Cardiac ventricle fibroblast (primary cell): Measurements from ENCODE around the gene EFNA4. TPM values are rescaled to one million over a fixed set of nuclear protein-coding genes. Genes with fewer than 3 reads are reported as not detected.

Source experiments
- total RNA-seq: library from RNA; depleted of rRNA; stranded (reverse); fragments of >200 nt; gene quantifications from 2 replicates; pipeline ENCODE4 v1.2.3, GENCODE V29; 2015

The EFNA4 gene, protein sequence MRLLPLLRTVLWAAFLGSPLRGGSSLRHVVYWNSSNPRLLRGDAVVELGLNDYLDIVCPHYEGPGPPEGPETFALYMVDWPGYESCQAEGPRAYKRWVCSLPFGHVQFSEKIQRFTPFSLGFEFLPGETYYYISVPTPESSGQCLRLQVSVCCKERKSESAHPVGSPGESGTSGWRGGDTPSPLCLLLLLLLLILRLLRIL
- total RNA-seq = 9.6 and 9.8 TPM in 2 replicates

DNA sequence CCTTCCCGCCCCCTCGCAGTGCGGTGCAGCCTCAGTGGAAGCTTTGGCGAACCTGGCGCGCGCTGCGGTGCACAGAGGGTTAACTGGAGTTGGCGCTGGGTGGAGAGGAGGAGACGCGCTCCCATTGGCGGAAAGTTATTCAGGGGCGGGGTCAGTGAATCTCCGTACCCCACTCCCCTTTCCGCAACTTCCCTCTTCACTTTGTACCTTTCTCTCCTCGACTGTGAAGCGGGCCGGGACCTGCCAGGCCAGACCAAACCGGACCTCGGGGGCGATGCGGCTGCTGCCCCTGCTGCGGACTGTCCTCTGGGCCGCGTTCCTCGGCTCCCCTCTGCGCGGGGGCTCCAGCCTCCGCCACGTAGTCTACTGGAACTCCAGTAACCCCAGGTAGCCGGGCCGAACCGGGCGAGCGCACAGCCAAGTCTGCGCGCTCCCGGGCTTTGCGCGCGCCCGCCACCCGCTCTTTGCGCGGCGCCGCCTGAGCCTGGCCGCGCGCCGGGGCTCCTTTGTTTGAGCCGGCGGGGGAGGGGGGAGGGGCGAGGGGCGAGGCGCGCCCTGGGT, at the start of gene EFNA4:
Gene EFNA4, plus strand, starts transcription at position 191 of the 561 bp plus-strand sequence. Its CDS starts 84 bp downstream, at position 275.

DNA sequence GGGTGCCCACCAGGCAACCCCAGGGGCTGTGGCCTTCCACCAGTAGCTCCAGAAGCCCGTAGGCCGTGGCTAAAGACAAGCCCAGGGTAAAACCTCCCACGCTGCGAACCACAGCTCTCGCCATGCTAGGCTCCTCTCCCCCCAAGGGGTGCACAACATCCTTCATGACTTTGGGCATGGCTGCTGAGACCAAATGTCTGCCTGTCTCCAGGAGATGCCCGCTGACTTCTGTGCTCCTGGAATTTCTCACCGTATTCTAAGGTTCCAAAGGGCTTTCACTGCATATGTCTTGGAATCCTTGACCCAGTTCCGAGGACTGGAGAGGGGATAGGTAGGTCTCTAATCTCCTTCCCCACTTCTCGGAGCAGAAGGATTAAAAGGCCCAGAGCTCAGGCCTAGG, 30.0 kb upstream of the EFNA4 start, which contains the start of the genes DCST1 and DCST2:
Gene DCST1, plus strand, starts transcription at position 301 of the 400 bp plus-strand sequence. CDS start 213 bp downstream, outside the sequence.
Gene DCST2, minus strand, starts transcription at position 258 of the 400 bp plus-strand sequence. Its CDS starts 80 bp downstream, at position 178.

DNA sequence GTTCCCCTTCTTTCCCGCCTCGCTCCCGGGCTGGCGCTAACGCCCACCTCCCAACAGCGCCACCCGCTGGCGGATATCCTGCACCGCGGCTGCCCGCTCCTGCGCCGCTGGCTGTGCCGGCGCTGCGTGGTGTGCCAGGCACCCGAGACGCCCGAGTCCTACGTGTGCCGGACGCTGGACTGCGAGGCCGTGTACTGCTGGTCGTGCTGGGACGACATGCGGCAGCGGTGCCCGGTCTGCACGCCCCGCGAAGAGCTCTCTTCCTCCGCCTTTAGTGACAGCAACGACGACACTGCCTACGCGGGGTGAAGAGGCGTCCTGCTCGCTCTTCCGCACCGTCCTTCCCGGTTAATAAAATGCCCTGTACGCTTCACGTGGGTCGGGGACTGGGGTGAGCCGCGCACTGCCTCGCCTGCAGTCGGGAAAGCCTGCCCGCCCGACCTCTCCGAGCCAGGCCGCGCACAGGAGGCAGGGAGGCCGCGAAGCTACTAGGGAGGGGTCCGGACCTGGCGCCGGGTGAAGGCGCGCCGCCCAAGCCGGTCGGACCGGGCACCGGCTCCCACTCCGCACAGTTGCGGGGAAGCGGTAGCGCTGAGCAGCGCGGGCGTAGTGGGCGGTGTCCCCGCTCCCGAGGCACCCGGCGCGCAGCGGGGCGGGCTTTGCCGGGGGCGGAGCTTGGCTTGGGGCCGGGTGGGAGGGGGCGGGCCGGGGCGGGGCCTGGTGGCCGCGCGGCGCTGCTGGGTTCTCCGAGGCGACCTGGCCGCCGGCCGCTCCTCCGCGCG, 12.8 kb upstream of the EFNA4 start, which contains the start of gene ADAM15:
Gene ADAM15, plus strand, starts transcription at position 757 of the 782 bp plus-strand sequence. CDS start 71 bp downstream, outside the sequence.

DNA sequence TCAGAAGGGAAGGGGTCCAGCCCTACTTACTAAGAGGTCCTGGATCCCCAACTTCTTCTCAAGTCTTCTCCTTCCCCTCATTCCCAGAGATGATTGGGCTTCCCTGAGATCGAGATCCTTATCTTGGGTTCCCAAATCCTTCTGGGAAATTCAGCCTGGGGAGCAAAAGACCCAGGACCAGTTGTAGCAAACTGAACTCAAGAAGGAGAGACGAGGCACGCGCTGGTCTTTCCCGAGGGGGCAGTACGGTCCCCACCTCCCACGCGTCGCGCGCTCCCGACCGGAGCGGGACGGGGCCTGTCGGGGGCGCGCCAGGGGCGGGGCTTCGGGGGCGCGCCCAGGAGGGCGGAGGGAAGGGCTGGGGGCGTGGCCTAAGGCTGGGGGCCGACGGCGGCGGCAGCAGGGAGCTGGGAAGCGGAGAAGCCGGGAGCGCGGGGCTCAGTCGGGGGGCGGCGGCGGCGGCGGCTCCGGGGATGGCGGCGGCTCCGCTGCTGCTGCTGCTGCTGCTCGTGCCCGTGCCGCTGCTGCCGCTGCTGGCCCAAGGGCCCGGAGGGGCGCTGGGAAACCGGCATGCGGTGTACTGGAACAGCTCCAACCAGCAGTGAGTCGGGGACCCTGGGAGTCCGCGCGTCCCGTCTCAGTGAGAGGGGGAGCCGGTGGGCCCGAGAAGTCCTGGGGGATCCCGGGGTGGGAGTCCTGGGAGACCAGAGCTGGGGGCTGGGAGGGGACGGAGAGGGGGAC, 15.1 kb downstream of the EFNA4 start, which contains the start of gene EFNA3:
Gene EFNA3, plus strand, starts transcription at position 369 of the 741 bp plus-strand sequence. Its CDS starts 105 bp downstream, at position 474.

Other genes starting within 250 kb of the EFNA4 start
- 0.10 and 0.19 TPM in 2 replicates for gene KCNN3, start 193.5 kb upstream of the EFNA4 start, total RNA-seq
- 12.0 and 12.4 TPM in 2 replicates for gene PMVK, start 127.0 kb upstream of the EFNA4 start, total RNA-seq
- gene PBXIP1, start 107.6 kb upstream of the EFNA4 start, total RNA-seq = 65.3 and 66.9 TPM in 2 replicates
- 13.1 and 14.0 TPM in 2 replicates for gene PYGO2, start 102.0 kb upstream of the EFNA4 start, total RNA-seq
- 255 and 277 TPM in 2 replicates for gene SHC1, start 93.0 kb upstream of the EFNA4 start, total RNA-seq
- gene CKS1B, start 89.1 kb upstream of the EFNA4 start, total RNA-seq = 24.4 and 27.5 TPM in 2 replicates
- 10.0 and 13.7 TPM in 2 replicates for gene FLAD1, start 80.4 kb upstream of the EFNA4 start, total RNA-seq
- gene LENEP, start 70.2 kb upstream of the EFNA4 start, total RNA-seq = not detected in 2 replicates
- gene ZBTB7B, start 60.9 kb upstream of the EFNA4 start, total RNA-seq = 16.1 and 19.1 TPM in 2 replicates
- 0.06 TPM in 1 of 2 replicates, not detected in the other for gene DCST2, start 30.0 kb upstream of the EFNA4 start, total RNA-seq
- not detected in 2 replicates for gene DCST1, start 29.9 kb upstream of the EFNA4 start, total RNA-seq
- 45.5 and 52.4 TPM in 2 replicates for gene ADAM15, start 12.4 kb upstream of the EFNA4 start, total RNA-seq
- 1.2 and 1.8 TPM in 2 replicates for gene EFNA3, start 15.1 kb downstream of the EFNA4 start, total RNA-seq
- 9.2 and 14.2 TPM in 2 replicates for gene EFNA1, start 64.1 kb downstream of the EFNA4 start, total RNA-seq
- gene SLC50A1, start 72.1 kb downstream of the EFNA4 start, total RNA-seq = 21.6 and 28.6 TPM in 2 replicates
- 38.6 and 50.3 TPM in 2 replicates for gene DPM3, start 76.8 kb downstream of the EFNA4 start, total RNA-seq
- gene KRTCAP2, start 109.6 kb downstream of the EFNA4 start, total RNA-seq = 130 and 151 TPM in 2 replicates
- gene TRIM46, start 110.1 kb downstream of the EFNA4 start, total RNA-seq = 0.75 and 1.3 TPM in 2 replicates
- gene THBS3, start 144.2 kb downstream of the EFNA4 start, total RNA-seq = 10.3 and 16.4 TPM in 2 replicates
- gene MTX1, start 145.0 kb downstream of the EFNA4 start, total RNA-seq = 30.4 and 47.7 TPM in 2 replicates
- gene ENTREP3, start 191.7 kb downstream of the EFNA4 start, total RNA-seq = 23.7 and 28.2 TPM in 2 replicates
- 49.4 and 68.1 TPM in 2 replicates for gene SCAMP3, start 198.6 kb downstream of the EFNA4 start, total RNA-seq
- gene CLK2, start 209.8 kb downstream of the EFNA4 start, total RNA-seq = 15.2 and 19.1 TPM in 2 replicates
- gene HCN3, start 213.7 kb downstream of the EFNA4 start, total RNA-seq = 0.06 and 0.15 TPM in 2 replicates
- not detected in 2 replicates for gene PKLR, start 237.7 kb downstream of the EFNA4 start, total RNA-seq
- gene FDPS, start 245.1 kb downstream of the EFNA4 start, total RNA-seq = 80.5 and 81.6 TPM in 2 replicates